Left ventricle myocardium superior (tissue), 1 donor: ENCODE results near the gene HOXB13. TPM values are rescaled to one million over a fixed set of nuclear protein-coding genes. Genes with fewer than 3 reads are reported as not detected.

ENCODE experiments used
- ATAC-seq: fragments of 200-7000 bp; cut with Tn5 transposase; one replicate; pipeline ENCODE4 v1.9.1; 2020; ENCODE audit warnings: mild to moderate bottlenecking, moderate library complexity
- DNase-seq: peaks from one replicate; pipeline ENCODE4 v3.0.0-alpha.2; 2020
- intact Hi-C: fragments of 100-400 bp; cut with micrococcal nuclease; formaldehyde crosslinking; loops from one replicate; pipeline ENCODE4 v1.11.0; 2022
- total RNA-seq: library from RNA; stranded (reverse); fragmentation: NEBNext Ultra II Directional; extraction: Animal tissue kit (Norgen Biotek cat#: 25700); gene quantifications from one replicate; pipeline ENCODE4 v1.2.1, GENCODE V29; 2021
- donor health status: DM: no; HTN: yes; CAD: no; lungs with severe emphysema.

HOXB13 gene
- total RNA-seq, 1 donor from 2014 or later = not detected

DNA sequence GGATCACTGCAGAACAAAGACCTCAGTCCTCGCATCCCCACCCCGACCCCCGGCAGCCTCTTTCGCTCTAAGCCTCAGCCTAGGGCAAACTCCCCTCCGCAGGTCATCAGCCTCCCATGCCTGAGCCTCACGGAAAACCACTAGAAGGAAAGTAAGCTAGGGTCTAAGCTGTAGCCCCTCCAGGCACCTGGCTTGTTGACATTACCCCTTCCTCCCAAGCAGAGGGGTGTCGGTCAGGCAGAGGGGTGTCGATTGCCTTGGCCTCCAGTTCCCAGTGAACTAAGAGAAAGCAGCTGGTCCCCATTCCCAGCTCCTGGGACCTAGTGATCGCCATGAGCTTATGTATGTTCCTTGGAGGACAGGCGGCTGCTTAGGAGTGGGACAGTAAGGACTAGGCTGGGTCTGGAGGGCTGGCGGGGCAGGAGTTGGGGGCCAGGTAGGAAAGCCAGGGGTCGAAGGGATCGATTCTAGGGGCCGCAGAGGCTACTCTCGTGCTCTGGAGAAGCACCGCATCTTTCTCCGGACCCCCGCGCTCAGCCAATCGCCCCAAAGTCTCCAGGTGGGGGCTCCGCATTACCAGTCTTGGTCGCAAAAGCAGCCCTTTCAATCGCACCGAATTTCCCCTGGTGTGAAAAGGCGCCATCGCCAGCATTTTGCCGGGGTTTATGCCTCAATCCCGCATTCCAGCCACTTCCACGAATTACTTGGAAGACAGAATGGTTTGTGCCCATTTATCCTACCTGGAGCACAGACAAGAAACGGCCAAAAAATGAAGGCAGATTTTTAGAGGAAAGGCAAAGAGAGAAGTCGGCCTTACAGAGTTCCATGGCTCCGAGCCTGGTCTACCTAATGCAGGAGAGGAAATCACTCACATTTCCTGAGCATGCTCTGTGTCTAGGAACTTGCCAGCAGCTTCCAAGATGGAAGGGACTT lies 21.3 kb upstream of the HOXB13 start:
- intact Hi-C loops = no loop called here
- no peak for DNase-seq
- no peak for ATAC-seq

DNA sequence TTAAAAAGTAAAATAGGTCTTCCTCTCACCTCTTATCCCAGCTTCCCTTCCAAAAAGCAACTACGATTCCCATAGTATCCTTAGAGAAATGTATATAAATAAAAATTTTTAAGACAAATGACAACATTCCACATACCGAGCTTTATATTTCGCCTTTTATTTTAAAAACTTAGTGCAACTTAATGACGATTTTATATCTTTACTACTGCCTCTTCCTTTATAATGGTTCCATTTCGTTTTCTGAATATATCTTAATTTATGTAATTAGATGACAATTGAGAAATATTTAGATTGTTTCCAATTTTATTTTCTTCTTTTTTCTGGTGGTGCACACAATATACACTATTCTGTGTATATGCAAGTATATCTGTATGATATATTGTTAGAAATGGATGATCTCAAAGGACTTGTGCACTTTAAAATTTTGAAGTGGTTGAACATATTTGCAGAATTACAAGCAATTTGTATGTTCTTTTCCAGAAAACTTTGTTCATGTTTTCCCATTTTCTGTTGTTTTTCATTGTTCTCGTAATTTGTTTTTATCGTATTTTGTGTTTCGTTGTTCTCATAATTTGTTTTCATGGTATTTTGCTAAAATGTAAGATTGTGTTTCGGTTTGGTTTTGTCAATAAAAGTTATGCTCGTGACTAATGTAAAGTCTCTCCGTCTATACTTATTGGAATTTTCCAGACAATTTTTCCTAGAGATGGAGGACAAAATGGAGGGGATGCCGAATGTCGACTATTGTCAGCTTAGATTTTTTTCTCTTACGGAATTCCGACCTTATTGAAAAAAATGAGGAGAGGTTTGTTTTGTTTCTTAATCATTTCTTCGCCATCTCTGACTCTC lies 20.4 kb upstream of the HOXB13 start:
- intact Hi-C loops = no loop called here
- DNase-seq = no peak
- no peak for ATAC-seq

DNA sequence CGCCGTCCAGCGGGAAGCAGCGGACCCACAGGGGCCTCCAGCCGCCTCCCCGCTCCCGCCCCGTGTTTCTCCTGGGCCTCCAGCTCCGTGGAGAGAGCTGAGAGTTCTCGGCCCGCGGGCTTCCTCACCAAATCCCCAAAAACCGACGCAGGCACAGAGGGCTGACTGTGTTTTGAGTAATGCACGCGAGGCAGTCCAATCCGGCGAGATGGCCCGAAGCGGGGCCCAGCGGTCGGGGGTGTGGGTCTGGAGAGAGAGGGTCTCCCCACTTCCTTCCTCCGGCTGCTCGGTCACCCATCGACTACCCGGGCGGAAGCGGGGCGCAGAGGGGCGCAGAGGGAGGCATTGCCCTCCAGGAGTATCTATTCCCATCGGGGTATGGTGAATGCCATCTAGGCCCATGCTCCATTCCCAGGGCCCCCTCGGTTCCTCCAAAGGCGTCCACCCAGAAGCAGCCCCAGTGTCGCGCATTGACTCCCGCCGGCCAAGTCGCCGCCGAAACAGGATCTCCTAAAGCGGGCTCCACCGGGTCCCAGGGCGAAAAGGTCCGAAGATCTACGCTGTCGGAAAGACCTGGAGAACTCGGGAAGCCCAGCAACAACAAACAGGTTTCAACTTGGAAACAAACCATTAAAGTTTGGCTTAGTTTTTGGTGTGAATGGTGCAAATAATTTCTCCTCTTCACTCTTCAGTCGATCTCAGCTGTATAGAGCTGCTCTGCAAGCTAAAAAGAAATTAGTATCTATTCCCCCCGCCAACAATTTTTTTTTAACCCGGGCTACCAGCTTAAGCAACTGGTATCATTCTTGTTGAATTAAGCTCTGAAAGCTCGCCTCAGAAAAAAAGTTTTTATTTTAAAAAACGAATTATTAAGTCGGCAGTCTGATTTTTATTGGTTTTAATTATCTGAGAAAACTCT lies 19.2 kb upstream of the HOXB13 start:
- DNase-seq (no peak), ATAC-seq (no peak)
- intact Hi-C loops = no loop called here

DNA sequence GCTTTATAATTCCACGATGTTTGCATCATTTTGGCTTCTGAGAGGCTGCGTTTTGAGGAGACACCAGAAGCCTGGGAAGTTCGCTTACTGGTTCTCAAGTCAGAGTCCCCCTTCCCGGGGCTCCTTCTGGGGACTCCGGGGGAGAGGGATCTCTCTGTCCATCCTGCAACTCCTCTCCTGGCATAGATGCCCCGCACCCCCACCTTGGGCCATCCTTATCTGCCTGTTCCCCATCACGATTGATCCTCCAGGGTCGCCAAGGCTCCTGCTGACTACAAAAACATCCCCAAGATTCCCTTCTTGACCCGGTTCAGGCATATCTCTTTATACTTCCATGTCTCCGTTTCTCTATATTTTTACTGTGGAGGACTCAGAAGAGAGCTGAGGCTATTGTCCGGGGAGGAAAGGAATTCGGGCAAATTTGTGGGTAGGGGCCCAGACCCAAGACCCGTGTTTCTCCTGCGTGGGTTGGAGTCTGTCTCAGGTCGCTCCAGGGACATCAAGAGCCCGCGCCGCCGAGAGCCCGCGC lies 18.4 kb upstream of the HOXB13 start:
- intact Hi-C loops = no loop called here
- DNase-seq = no peak
- no peak for ATAC-seq

DNA sequence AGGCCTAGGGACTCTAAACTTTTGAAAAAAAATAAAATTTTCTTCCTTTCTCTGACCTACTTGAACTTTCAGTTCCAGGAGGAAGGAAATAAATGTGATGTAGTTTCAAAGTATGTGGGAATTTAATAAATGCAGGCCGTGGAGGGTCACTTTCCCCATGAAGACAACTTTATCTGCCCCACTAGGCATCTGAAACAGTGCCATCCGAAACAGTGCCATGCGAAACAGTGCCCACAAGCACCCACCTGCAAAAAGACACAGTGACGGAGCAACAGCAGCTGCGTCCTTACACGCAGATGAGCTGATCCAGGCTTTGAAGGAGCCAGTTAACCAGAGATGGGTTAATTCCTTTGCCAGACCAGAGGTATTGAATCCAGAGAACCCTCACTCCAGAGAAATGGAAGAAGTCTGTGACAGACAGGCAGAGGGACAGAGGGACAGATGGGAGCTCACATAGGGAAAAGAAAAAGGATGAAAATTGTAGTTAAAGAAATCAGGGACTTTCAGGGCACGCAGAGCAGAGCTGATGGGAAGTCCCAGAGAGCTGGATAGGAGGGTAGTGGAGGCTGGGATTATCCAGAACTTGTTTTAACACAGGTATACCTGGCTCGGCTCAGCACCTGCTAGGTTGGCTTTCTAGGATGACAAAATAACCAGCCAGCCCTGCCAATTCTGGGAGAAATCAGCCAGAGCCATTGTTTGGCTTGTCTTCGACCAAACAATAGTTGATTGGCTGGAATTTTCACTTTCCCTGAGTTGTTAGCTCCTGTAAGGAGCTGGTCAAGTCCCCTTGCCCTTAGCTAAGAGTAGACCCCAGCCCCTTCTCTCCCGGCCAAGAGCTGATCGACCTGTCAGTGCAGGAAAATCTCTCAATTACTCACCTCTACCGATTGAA lies 17.1 kb upstream of the HOXB13 start:
- intact Hi-C loops = no loop called here
- no peak for DNase-seq
- no peak for ATAC-seq

DNA sequence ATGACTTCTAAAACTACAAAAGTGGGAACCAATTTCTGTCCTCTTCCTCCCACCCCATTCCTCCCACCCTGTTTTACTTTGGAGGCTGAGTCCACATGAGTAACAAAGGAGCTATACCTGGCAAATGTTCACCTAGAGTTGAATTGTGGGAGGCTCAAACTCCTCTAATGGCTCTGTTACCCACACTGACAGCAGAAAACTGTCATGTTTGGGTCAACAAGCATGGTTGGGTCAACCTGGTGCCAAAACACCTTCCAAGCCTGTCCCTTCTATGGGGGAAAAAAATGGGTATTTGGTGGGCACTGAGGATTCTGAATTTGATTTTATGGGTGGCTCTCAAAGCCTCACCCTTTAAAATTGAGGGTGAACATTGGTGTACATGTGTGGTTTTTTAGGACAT lies 12.0 kb upstream of the HOXB13 start:
- DNase-seq = no peak
- ATAC-seq = no peak
- intact Hi-C loops = no loop called here

DNA sequence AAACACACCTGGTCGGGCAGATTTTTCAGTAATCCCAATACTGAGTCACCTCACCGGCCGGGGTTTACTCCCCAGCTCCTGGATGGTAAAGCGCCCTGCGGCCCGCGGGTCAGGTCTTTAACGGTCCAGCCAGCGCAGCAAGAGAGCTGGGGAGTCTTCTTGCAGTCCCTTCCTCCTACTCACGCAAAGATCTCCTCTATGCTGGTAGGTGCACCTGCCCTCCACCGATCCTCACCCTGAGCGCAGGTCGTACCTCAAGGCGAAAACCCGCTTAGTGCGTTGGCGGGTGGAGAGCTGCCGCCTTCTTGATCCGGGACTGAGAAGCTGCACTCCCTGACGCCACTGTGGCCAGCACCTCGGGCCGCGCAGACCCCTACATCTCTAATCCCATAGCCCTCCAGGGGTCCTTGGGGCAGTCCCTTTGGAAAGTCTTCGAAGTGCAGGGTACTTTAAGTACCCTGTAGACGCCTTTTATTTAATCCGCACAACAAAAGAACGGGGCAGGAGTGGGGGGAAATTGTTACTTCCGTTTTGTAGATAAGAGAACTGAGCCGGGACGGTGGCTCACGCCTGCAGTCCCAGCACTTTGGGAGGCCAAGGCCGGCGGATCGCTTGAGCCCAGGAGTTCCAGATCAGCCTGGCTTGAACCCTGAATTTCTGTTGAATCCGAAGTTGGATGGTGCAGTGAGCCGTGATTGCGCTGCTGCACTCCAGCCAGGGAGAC lies 10.4 kb upstream of the HOXB13 start:
- intact Hi-C loops = no loop called here
- ATAC-seq = no peak

DNA sequence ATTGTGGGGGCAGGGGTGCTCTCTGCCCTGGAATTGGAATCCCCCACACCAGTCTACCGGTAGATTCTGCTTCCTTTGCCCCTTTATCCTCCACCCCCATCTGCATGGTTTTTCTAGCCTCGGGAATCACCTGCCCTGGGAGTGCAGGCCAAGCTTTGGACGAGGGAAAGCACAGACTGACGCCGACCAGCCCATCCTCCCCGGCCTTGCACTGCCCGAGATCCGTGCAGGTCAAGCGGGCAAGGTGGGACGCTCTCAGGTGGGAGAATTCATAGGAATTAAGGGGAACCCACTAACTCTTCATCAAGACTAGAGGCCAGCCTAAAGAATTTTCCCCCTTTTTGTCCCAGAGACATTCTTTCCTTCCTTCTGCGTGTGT lies 9.9 kb upstream of the HOXB13 start:
- DNase-seq (no peak), ATAC-seq (no peak)
- intact Hi-C loops = no loop called here

More for the DNA sequence above, 10.4 kb upstream of the HOXB13 start:
- no peak for DNase-seq

DNA sequence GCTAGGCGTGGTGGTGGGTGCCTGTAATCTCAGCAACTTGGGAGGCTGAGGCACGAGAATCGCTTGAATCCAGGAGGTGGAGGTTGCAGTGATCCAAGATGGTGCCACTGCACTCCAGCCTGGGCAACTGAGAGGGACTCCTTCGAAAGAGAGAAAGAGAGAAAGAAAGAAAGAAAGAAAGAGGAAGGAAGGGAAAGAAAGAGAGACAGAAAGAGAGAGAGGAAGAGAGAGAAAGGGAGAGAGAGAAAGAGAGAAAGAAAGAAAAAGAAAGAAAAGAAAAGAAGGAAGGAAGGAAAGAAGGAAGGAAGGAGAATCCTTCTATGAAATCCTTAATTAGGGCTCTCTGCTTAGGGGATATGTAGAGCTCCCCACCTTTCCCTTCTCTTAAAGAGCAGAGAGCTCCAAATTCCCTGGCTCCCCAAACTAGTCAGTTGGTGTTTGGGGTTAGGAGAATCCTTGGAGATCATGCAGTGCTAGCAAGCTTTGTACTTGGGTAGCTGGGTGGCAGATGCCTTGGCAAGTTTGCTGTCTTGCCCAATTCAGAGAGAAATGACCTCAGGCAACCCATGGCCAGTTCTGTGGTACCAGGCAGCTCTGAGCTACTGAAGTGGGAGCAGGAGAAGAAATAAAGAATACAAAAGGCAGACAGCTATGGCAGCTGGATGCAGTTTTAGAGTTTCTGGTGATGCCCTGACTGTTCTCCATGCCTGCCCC lies 8.9 kb upstream of the HOXB13 start:
- ATAC-seq (no peak), DNase-seq (no peak)
- intact Hi-C loops = no loop called here

DNA sequence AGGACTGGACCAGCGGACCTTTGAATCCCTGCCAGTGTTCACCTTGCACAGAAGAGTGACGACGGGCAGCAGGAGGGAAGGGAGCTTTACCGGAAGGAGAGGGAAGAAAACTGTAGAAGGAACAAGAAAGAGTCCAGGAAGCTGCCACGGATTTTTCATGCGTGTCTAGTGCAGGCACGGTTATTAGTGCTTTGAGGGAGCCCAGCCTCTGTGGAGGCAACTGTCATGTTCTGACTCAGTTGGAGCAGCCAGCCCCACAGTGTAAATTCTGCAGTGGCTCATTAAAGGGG lies 6.5 kb upstream of the HOXB13 start:
- ATAC-seq (no peak), DNase-seq (no peak)
- intact Hi-C loops = no loop called here

DNA sequence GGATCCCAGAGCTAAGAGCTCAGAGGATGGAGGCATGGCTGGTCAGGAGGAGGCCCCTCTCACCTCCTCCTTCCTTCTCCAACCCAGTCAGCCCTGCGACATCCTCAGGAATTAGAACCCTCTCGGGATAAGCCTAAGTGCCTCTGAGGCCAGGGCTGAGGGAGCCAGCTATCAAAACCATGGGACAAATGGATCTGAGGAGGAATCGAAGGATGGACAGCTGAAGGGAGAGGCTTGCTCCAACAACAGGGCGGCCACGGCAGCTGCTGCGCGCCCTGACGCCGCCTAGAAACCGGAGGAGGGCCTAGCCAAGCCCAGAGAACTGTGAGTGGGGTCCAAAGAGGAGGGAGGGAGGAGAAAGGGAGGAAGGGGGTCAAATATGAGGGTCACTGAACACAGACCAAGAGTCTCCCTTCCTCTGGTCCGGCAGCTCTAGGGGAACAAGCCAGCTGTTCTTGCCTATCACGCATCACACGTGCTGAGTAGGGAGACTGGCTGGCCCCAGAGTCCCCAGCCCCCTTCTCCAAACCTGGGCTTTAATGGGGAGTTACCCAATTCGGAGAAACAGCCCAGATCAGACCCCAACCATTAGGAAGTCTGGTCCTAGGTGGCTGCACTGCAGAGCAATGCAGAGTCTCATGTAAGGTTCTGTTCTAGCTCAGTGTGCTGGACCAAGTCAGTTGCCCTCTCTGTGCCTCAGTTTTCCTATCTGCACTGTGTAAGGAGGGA lies 5.9 kb upstream of the HOXB13 start:
- ATAC-seq (no peak), DNase-seq (no peak)
- intact Hi-C loops = no loop called here

DNA sequence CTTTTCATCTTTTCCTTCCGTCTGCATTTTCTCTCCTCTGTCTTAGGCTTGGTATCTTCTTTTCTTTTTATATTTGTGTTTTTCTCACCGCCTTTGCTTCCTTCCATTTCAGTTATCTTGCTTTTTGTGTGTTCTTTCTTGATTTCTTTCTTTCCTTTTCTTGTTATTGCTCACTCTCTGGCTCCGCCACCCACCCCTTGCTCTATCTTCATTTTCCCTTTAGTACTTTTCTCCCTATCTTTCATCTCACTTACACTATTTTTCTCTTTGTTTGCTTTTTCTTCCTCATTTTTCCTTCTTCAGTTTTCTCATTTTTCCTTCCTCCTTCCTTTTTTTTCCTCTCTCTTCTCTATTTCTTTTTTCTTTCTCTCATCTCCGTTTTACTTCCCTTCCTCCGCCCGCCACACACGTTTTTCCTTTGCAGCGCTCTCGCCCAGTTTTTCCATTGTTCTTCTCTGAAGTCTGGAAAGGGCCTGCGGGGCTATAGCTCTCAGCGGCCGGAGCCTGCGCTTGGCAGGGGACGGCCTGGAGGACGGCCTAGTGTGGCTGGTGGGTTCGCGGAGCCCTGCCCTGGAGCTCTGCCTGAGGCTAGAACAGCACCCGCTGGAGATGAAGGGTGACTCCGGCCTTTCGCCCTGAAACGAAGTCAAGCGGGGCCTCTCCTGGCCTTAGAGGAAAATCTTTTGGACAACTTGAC lies 5.2 kb upstream of the HOXB13 start:
- intact Hi-C loops = no loop called here
- no peak for DNase-seq
- no peak for ATAC-seq

DNA sequence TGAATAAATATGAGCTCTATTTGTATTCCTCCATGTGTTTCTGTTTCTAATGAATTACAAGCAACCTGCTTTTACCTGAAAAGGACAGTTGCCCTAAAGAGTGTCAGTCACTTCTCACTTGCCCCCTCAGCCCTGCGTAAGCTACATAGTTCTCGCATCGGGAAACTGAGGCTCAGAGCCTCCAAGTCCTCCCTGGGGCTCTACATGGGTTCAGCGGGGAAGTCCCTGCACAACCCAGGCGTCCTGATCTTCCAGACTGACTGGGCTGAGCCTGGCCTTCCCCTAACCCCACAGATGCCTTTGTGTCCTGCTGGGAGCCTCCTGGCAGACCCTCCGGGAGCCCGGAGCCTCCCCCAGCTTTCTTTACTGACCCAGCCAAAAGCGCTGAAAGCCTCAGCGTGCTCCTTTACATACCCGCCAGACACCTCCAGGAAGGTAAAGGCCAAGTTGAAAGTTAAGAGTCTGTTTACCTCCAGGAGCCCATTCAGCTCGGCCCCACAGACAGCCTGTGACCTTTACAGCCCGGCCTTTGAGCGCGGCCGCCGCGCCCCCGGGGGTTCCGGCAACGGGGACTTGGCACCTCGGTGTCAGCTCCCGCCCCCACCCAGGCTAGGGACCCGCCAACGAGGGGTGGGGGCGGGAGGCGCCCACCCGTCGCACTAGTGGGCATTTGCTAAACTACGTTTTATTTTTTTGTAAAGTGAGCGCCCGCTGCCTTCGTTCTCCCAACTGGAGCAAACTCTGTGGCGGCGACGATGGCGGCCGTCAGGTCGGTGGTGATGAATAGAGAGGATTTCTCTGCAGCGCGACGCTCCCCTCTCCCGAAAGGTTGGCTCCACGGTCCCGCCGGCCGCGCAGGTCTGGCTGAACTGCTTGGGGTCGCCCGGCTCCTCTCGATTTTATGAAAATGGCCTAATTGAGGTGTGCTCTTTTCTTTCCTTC lies 4.4 kb upstream of the HOXB13 start:
- ATAC-seq (no peak), DNase-seq (no peak)
- intact Hi-C loops = no loop called here

DNA sequence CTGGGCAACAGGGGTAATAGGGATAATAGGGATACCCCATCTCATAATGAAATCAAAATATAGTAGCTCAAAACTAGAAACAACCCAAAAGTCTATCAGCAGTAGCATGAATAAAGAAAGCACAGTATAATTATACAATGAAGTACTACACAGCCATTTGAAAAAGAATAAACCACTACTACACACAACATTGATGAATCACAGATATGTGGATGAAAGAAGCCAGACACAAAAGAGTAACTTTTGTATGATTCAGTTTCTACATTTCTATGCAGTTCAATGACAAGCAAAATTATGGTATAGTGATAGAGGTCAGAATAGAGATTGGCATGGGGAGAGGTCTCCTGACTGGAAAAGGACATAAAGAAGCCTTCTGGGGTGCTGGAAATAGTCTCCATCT lies 2.8 kb upstream of the HOXB13 start:
- ATAC-seq (no peak), DNase-seq (no peak)
- intact Hi-C loops = no loop called here

DNA sequence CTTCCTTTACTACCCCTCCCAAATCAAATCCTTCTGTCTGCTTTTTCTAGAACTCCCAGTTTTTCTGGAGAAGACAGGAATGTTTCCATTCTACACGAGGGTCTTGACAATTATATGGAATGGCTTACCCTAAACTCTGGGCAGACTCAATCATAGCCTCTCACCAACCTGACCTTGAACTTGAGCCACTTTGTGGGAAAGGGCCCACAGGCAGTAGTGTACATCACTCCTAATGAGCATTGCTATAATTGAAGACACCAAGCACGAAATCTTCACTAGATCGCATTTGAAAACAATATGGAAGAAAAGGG lies 1.6 kb upstream of the HOXB13 start:
- DNase-seq (no peak), ATAC-seq (no peak)
- intact Hi-C loops = no loop called here
